Activated naive CD4-positive, alpha-beta T cell treated with Interleukin-2 at 50 U/mL for 16 hours (primary cell): ENCODE data around the gene CBARP.
"Not testable (repeated sequence)": the region's sequence is repeated elsewhere in the genome, so short reads cannot be mapped to it uniquely, and the experiment has no call there.

ENCODE experiments used
- DNase-seq: peaks from one replicate; pipeline ENCODE4 v3.0.0-alpha.2; 2020

Gene CBARP

GRCh38 chr19:1224847-1225246, 13.0 kb downstream of the CBARP start:
- no peak for DNase-seq

GRCh38 chr19:1224047-1224825, 13.6 kb downstream of the CBARP start:
- DNase-seq = no peak

- no peak for DNase-seq
Measured at GRCh38 chr19:1223018-1223855, 14.6 kb downstream of the CBARP start.

GRCh38 chr19:1222394-1222793, 15.4 kb downstream of the CBARP start:
- DNase-seq = no peak

- DNase-seq = no peak
Measured at GRCh38 chr19:1221904-1222255, 15.9 kb downstream of the CBARP start.

GRCh38 chr19:1220976-1221903, 16.6 kb downstream of the CBARP start:
- DNase-seq = no peak

GRCh38 chr19:1220477-1220930, 17.3 kb downstream of the CBARP start:
- no peak for DNase-seq

GRCh38 chr19:1219786-1220476, 17.9 kb downstream of the CBARP start:
- DNase-seq = no peak

GRCh38 chr19:1218751-1219567, 18.8 kb downstream of the CBARP start:
- no peak for DNase-seq

GRCh38 chr19:1217366-1217765, 20.4 kb downstream of the CBARP start:
- DNase-seq = no peak

GRCh38 chr19:1216756-1217155, 21.0 kb downstream of the CBARP start:
- no peak for DNase-seq

- no peak for DNase-seq
Measured at GRCh38 chr19:1214862-1215731, 22.7 kb downstream of the CBARP start.

GRCh38 chr19:1214299-1214861, 23.4 kb downstream of the CBARP start:
- no peak for DNase-seq

- DNase-seq = peak; percentile 52
Measured at GRCh38 chr19:1213391-1214286, 24.2 kb downstream of the CBARP start.

- no peak for DNase-seq
Measured at GRCh38 chr19:1211494-1212234, 26.1 kb downstream of the CBARP start.

GRCh38 chr19:1210227-1210538, 27.6 kb downstream of the CBARP start:
- no peak for DNase-seq

GRCh38 chr19:1208830-1209229, 29.0 kb downstream of the CBARP start:
- DNase-seq = not testable (repeated sequence)

- peak; percentile 37 for DNase-seq
Measured at GRCh38 chr19:1206864-1207450, 30.8 kb downstream of the CBARP start.
